Neuronal stem cell (in vitro differentiated cells): Measurements from ENCODE around the gene SLC49A3.

Experiments
- DNase-seq: peaks from one replicate; pipeline ENCODE4 v3.0.0-alpha.2; 2013; ENCODE audit warnings: low spot score
- H2AFZ ChIP-seq: one replicate; pipeline ENCODE4 v1.6.1; 2013; ENCODE audit warnings: mild to moderate bottlenecking, low read length, inconsistent platforms
- H2AK5ac ChIP-seq: 2 replicates; pipeline ENCODE4 v1.6.1; 2013; ENCODE audit warnings: low read depth, mild to moderate bottlenecking, inconsistent platforms, low read length, moderate library complexity, mixed read lengths
- H2BK120ac ChIP-seq: 2 replicates; pipeline ENCODE4 v1.6.1; 2013; ENCODE audit warnings: low read depth, mild to moderate bottlenecking, inconsistent platforms, low read length, moderate library complexity, mixed read lengths
- H2BK12ac ChIP-seq: one replicate; pipeline ENCODE4 v1.6.1; 2013; ENCODE audit warnings: low read length, inconsistent platforms
- H2BK15ac ChIP-seq: 2 replicates; pipeline ENCODE4 v1.6.1; 2013; ENCODE audit warnings: mild to moderate bottlenecking, low read length, inconsistent platforms, mixed read lengths
- H2BK5ac ChIP-seq: one replicate; pipeline ENCODE4 v1.6.1; 2013; ENCODE audit warnings: inconsistent platforms, mild to moderate bottlenecking, low read length, moderate library complexity
- H3K14ac ChIP-seq: one replicate; pipeline ENCODE4 v1.6.1; 2013; ENCODE audit warnings: low read length, inconsistent platforms
- H3K18ac ChIP-seq: 2 replicates; pipeline ENCODE4 v1.6.1; 2013; ENCODE audit warnings: low read length, inconsistent platforms
- H3K23ac ChIP-seq: 2 replicates; pipeline ENCODE4 v1.6.1; 2013; ENCODE audit warnings: low read depth, mild to moderate bottlenecking, mixed read lengths, low read length, inconsistent platforms; ENCODE audit not compliant: poor library complexity
- H3K27ac ChIP-seq: replicated peaks from 3 replicates; pipeline ENCODE4 v1.5.1; 2013; ENCODE audit warnings: low read length, inconsistent platforms
- H3K27me3 ChIP-seq, 3 experiments: 2 replicates each; pipeline ENCODE4 v1.6.1; 2013; ENCODE audit warnings: low read length in 3 of 3, mild to moderate bottlenecking in 2 of 3, inconsistent platforms in 1 of 3, low read depth in 1 of 3, mixed read lengths in 1 of 3, moderate library complexity in 1 of 3; ENCODE audit not compliant: control insufficient read depth in 3 of 3, insufficient read depth in 3 of 3
- H3K36me3 ChIP-seq, 2 donors: replicated peaks in 1 of 2; 2 replicates each; pipeline ENCODE4 v1.6.1; 2013; ENCODE audit warnings: low read length in 2 of 2; ENCODE audit not compliant: control insufficient read depth in 2 of 2, insufficient read depth in 2 of 2
- H3K4ac ChIP-seq: 2 replicates; pipeline ENCODE4 v1.6.1; 2013; ENCODE audit warnings: inconsistent platforms, mild to moderate bottlenecking, low read length, moderate library complexity
- H3K4me1 ChIP-seq, 2 donors: 1 replicate in 1 of 2; 2 replicates in 1 of 2; pipeline ENCODE4 v1.6.1; 2013; ENCODE audit warnings: low read length in 2 of 2, low read depth in 1 of 2; ENCODE audit not compliant: control insufficient read depth in 2 of 2, insufficient read depth in 1 of 2
- H3K4me2 ChIP-seq: one replicate; pipeline ENCODE4 v1.6.1; 2013; ENCODE audit warnings: mild to moderate bottlenecking, low read length, inconsistent platforms; ENCODE audit not compliant: insufficient read depth, poor library complexity, severe bottlenecking
- H3K4me3 ChIP-seq, 2 donors: 2 replicates each; pipeline ENCODE4 v1.5.1; 2013; ENCODE audit warnings: low read length in 2 of 2, mild to moderate bottlenecking in 2 of 2, inconsistent platforms in 1 of 2, moderate library complexity in 1 of 2
- H3K79me1 ChIP-seq: one replicate; pipeline ENCODE4 v1.6.1; 2013; ENCODE audit warnings: low read depth, mild to moderate bottlenecking, inconsistent platforms, low read length, moderate library complexity
- H3K9ac ChIP-seq: one replicate; pipeline ENCODE4 v1.6.1; 2013; ENCODE audit warnings: mild to moderate bottlenecking, low read depth, low read length, inconsistent platforms; ENCODE audit not compliant: poor library complexity
- H3K9me3 ChIP-seq, 2 donors: replicated peaks in 1 of 2; 2 replicates each; pipeline versions ENCODE3 to v1.6.1; 2013; ENCODE audit warnings: low read length in 2 of 2, mild to moderate bottlenecking in 2 of 2, inconsistent platforms in 1 of 2, low read depth in 1 of 2, mixed read lengths in 1 of 2, moderate library complexity in 1 of 2; ENCODE audit not compliant: control insufficient read depth in 2 of 2, insufficient read depth in 1 of 2
- H4K8ac ChIP-seq: one replicate; pipeline ENCODE4 v1.6.1; 2013; ENCODE audit warnings: low read depth, mild to moderate bottlenecking, inconsistent platforms, low read length, moderate library complexity
- H4K91ac ChIP-seq: one replicate; pipeline ENCODE4 v1.6.1; 2013; ENCODE audit warnings: low read length, low read depth, mild to moderate bottlenecking, inconsistent platforms; ENCODE audit not compliant: poor library complexity
- WGBS, 2 donors: extraction: QIAGEN DNeasy Blood & Tissue Kit; methylation state at CpG; one replicate each; pipeline ENCODE4 v1.1.7; 2013; ENCODE audit warnings: missing lambda C conversion rate in 2 of 2, mixed read lengths in 1 of 2; ENCODE audit not compliant: insufficient read length in 2 of 2, insufficient replicate concordance in 1 of 2; ENCODE audit errors: extremely low coverage in 2 of 2; 5-methylcytosine and 5-hydroxymethylcytosine counted together

SLC49A3 gene

DNA sequence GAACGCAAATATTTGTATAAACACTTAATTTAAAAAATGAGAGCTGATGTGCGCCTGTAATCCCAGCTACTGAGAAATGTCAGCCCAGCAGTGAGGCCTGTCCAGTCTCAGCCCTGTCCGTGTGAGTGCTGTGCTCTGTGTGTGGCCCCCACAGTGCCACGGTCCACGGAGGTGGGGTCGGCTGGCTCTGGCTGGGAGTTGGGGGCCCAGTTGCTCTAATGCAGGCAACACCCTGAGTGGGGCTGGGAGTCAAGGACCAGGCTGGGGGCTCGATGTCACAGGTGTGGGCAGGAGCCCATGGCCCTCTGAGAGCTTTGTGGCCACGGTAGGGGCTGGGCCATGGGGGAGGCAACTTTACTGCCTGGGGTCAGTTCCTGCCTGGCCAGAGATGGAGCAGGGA, 29.5 kb upstream of the SLC49A3 start:
- H2AK5ac ChIP-seq: no peak overlapping the region
- no peak overlapping the region for H3K4ac ChIP-seq
- no peak overlapping the region for H2BK120ac ChIP-seq
- peaks cover 17 to 55% of the 10 kb centered on the region in 2 donors for H3K36me3 ChIP-seq
- peaks cover 59% of the 10 kb centered on the region for H3K79me1 ChIP-seq
- H2BK15ac ChIP-seq: no peak overlapping the region
- H3K4me1 ChIP-seq: no peaks in the 10 kb centered on the region
- H3K9ac ChIP-seq: no peak overlapping the region
- H3K18ac ChIP-seq: no peak overlapping the region
- H2BK5ac ChIP-seq: no peak overlapping the region
- H2AFZ ChIP-seq: no peak overlapping the region
- no peak overlapping the region for H3K4me3 ChIP-seq
- no peak overlapping the region for H3K14ac ChIP-seq
- no peak overlapping the region for H4K8ac ChIP-seq
- DNase-seq: no peak
- H3K23ac ChIP-seq: peak overlapping the region; percentile 65
- no CpG with 5 or more reads among the region's 8 CpGs for whole genome bisulfite sequencing, 2 donors
- H3K9me3 ChIP-seq: peaks cover 5 to 6% of the 10 kb centered on the region in 2 donors
- H2BK12ac ChIP-seq: no peak overlapping the region
- no peaks in the 10 kb centered on the region for H3K27me3 ChIP-seq
- no peak overlapping the region for H3K4me2 ChIP-seq
- no peak overlapping the region for H4K91ac ChIP-seq
- no peak overlapping the region for H3K27ac ChIP-seq

- no peaks in the 10 kb centered on the region for H3K27me3 ChIP-seq
- H3K4ac ChIP-seq: no peak overlapping the region
- peaks cover 5 to 6% of the 10 kb centered on the region in 2 donors for H3K9me3 ChIP-seq
- H3K79me1 ChIP-seq: peaks cover 58% of the 10 kb centered on the region
- no peak overlapping the region for H3K18ac ChIP-seq
- DNase-seq: no peak
- H2BK12ac ChIP-seq: no peak overlapping the region
- H3K4me2 ChIP-seq: no peak overlapping the region
- H3K4me3 ChIP-seq: no peak overlapping the region
- H3K27ac ChIP-seq: no peak overlapping the region
- peak overlapping the region; percentile 65 for H3K23ac ChIP-seq
- no peak overlapping the region for H2BK120ac ChIP-seq
- H3K9ac ChIP-seq: peak overlapping the region; percentile 24
- no peak overlapping the region for H2AFZ ChIP-seq
- peaks cover 17 to 55% of the 10 kb centered on the region in 2 donors for H3K36me3 ChIP-seq
- H2BK5ac ChIP-seq: peak overlapping the region; percentile 39
- no peak overlapping the region for H2BK15ac ChIP-seq
- no peaks in the 10 kb centered on the region for H3K4me1 ChIP-seq
- H2AK5ac ChIP-seq: no peak overlapping the region
- no peak overlapping the region for H4K91ac ChIP-seq
- no CpG with 5 or more reads among the region's 34 CpGs for WGBS, 2 donors
- H4K8ac ChIP-seq: no peak overlapping the region
- H3K14ac ChIP-seq: no peak overlapping the region
Measured at GRCh38 chr4:717601-718320, 28.8 kb upstream of the SLC49A3 start.

DNA sequence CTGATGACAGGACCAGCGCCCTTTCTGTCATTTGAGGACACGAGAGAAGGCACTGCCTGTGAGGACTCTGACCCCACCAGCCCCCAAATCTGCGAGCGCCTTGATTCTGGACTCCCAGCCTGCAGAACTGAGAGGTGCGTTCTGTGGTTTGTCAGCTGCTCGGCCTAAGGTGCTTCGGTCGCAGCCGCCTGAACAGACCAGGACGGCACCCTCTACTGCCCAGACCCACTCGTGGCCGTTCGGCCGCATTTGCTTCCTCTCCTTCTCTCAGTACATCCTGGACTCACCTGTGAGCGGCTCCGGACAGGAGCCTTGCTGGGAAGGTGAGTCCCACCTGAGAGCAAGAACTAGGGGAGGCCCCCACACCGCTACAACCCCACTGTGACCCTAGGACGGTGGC, 25.1 kb upstream of the SLC49A3 start:
- H3K18ac ChIP-seq: peak overlapping the region; percentile 11
- H2BK120ac ChIP-seq: no peak overlapping the region
- H3K9me3 ChIP-seq: peaks cover 6 to 20% of the 10 kb centered on the region in 2 donors
- no peak overlapping the region for H3K4me2 ChIP-seq
- H3K27ac ChIP-seq: no peak overlapping the region
- no peak overlapping the region for H2BK5ac ChIP-seq
- no peaks in the 10 kb centered on the region for H3K27me3 ChIP-seq
- peaks cover 40% of the 10 kb centered on the region for H3K79me1 ChIP-seq
- H3K9ac ChIP-seq: no peak overlapping the region
- H3K4ac ChIP-seq: no peak overlapping the region
- no peak overlapping the region for H3K4me3 ChIP-seq
- H3K23ac ChIP-seq: peak overlapping the region; percentile 73
- peaks cover 14 to 47% of the 10 kb centered on the region in 2 donors for H3K36me3 ChIP-seq
- WGBS, 2 donors: no CpG with 5 or more reads among the region's 18 CpGs
- no peak for DNase-seq
- no peak overlapping the region for H2AK5ac ChIP-seq
- no peak overlapping the region for H2BK12ac ChIP-seq
- H3K14ac ChIP-seq: no peak overlapping the region
- H4K8ac ChIP-seq: peak overlapping the region; percentile 43
- H4K91ac ChIP-seq: no peak overlapping the region
- H2AFZ ChIP-seq: no peak overlapping the region
- H2BK15ac ChIP-seq: no peak overlapping the region
- H3K4me1 ChIP-seq: no peaks in the 10 kb centered on the region

- H2BK120ac ChIP-seq: no peak overlapping the region
- H2AK5ac ChIP-seq: peak overlapping the region; percentile 34
- H3K27me3 ChIP-seq: no peaks in the 10 kb centered on the region
- H3K4me3 ChIP-seq: no peak overlapping the region
- H3K27ac ChIP-seq: no peak overlapping the region
- H4K91ac ChIP-seq: no peak overlapping the region
- H4K8ac ChIP-seq: no peak overlapping the region
- no peak for DNase-seq
- no peak overlapping the region for H2BK5ac ChIP-seq
- H3K4ac ChIP-seq: no peak overlapping the region
- no peak overlapping the region for H2BK15ac ChIP-seq
- H2AFZ ChIP-seq: no peak overlapping the region
- peaks cover 40% of the 10 kb centered on the region for H3K79me1 ChIP-seq
- H3K4me1 ChIP-seq: peaks cover 0 to under 1% of the 10 kb centered on the region in 2 donors
- no peak overlapping the region for H3K9ac ChIP-seq
- no CpG with 5 or more reads among the region's 9 CpGs for WGBS, 2 donors
- peaks cover 6 to 29% of the 10 kb centered on the region in 2 donors for H3K9me3 ChIP-seq
- H3K36me3 ChIP-seq: peaks cover 16 to 56% of the 10 kb centered on the region in 2 donors
- no peak overlapping the region for H2BK12ac ChIP-seq
- no peak overlapping the region for H3K4me2 ChIP-seq
- peak overlapping the region; percentile 48 for H3K23ac ChIP-seq
- H3K14ac ChIP-seq: no peak overlapping the region
- no peak overlapping the region for H3K18ac ChIP-seq
Measured at GRCh38 chr4:712916-713632, 24.1 kb upstream of the SLC49A3 start.
